HG03439 (cell line): ENCODE measurements around the gene LRRC8B.

Experiments
- ATAC-seq: cut with Tn5 transposase; IDR thresholded peaks from one replicate; pipeline ENCODE4 v1.9.1; 2021; ENCODE audit warnings: mild to moderate bottlenecking, moderate library complexity; ENCODE audit not compliant: unreplicated experiment

LRRC8B gene

GRCh38 chr1:89630048-89630447 lies 105.4 kb downstream of the LRRC8B start:
- ATAC-seq = no peak

DNA sequence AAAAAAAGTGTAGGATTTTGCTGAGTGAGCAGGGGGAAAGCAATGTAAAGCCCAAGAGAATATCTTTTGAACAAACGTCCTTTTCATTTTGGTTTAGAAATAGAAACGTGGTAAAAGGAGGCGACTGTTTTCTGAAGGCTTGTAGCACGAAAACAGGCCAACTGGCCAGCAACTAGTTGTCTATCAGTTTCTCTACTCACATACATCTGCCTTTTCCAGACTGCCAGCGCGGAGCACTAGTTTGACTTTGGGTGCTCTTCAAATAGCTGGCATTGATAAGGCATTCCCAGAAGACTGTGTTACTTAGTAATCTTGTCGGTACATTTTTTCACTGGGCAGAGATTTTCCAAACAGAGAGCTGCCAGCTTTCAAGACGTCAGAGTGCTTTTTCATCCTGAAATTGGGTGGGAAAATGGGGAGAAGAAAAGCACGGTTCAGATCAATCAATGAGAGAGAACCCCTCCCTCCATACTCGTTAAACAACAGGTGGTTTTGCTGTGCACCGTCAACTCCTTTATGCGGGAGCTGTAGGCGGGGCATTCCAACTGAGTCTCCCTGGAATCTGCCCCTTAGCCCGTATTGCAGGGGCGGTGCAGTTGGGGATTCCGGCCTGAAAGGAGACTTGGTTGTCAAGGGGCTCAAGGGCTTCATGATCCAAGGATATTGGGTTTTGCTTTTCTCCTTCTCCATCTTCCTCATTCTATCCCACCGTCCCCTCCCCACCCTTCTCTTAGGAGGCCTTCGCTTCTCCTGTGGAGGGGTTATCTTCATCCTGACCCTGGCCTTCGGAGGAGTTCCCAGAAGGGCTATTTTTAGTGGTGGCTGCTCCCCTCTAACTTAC lies 107.4 kb downstream of the LRRC8B start:
- ATAC-seq = no peak

- ATAC-seq = peak; percentile 85
Measured at GRCh38 chr1:89632657-89633247, 108.1 kb downstream of the LRRC8B start, which contains the start of gene LRRC8C. TSS of gene LRRC8C (plus strand) at chr1:89633120. CDS start at chr1:89686474, 53,354 bp downstream.

DNA sequence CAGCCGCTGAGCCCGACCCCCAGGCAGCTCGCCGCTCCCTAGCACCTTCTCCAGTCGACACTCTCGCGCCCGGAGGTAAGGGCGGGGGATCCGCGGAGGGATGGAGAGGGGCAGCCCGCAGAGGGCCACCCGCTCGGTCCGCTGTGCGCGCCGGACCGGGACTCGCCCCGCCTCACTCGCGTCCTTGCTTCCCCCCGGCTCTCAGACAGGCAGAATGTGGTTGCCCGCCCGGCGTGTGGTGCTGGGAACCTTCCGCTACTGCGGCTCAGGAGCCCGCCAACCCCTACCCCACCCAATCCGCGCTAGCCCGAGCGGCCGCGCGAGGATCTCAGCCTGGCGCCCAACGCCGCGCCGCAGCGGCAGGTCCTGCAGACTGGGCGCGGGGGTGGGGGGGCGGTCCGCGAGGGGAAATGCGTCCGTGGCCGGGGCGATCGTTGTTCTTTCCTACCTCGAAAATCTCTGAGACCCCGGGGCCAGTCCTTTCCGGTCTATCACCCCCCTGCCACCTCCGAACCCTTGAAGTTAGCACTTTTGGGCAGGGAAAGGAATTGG lies 108.7 kb downstream of the LRRC8B start:
- peak; percentile 42 for ATAC-seq

GRCh38 chr1:89633800-89634625 lies 109.4 kb downstream of the LRRC8B start:
- ATAC-seq = no peak

- ATAC-seq = no peak
Measured at GRCh38 chr1:89635825-89636815, 111.5 kb downstream of the LRRC8B start.

DNA sequence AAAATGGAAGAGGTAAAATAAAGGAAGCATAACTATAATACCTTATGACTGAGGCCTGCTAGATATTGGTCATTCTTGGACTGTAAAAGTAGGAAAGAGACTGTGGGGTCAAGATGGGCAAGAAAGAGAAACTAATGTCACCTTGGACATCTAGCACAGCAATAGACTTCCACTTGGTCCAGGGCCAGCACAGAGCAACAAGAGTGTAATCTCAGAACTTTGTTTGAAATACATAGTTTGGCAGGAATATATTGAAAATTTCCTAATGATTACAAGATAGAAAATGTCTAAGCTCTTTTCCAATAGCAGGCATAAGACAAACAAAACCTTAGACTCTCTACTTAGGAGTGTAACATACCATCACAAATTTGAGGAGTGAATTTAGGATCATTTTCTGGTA lies 112.9 kb downstream of the LRRC8B start:
- ATAC-seq = no peak

DNA sequence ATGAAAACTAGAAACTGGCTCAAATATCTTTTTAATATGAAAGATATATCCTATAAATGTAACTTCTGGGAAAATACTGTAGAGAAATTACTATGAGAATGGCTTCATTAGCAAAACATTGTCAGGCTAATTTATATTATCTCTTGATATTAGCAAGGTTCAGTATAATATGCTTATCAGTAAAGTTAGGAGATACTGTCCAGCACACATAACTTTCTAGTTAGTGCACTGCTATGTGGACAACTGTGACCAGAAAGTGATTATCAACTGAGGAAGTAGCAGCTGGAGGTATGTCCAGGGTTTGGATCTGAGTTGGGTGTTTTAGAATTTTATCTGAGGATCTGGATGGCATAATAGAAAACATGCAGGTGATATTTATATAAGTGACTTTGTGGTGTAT lies 115.8 kb downstream of the LRRC8B start:
- no peak for ATAC-seq

- no peak for ATAC-seq
Measured at GRCh38 chr1:89641781-89642180, 117.2 kb downstream of the LRRC8B start.

DNA sequence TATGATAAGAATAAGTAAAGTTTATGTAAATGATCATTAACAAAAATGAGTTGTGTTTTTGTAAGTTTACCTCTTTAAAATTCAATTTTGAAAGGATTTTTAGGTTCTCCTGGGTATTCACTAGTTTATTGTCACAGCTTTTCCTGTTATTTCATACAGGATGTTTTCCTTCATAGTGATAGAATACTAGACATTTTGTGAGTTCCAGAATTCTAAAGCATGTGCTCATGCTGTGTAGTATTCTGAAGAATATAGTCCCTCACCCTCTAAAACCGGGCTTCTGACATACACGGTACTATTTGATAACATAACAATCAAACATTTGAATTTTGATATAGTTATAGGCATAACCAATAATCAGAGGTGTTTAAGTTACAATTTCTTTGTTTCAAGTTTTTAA lies 118.9 kb downstream of the LRRC8B start:
- no peak for ATAC-seq

- ATAC-seq = no peak
Measured at GRCh38 chr1:89644119-89644814, 119.6 kb downstream of the LRRC8B start.

- no peak for ATAC-seq
Measured at GRCh38 chr1:89646259-89646658, 121.6 kb downstream of the LRRC8B start.
